ENCODE data around the gene MAP2K7. TPM values are rescaled to one million over a fixed set of nuclear protein-coding genes. Genes with fewer than 3 reads are reported as not detected.
"Not testable (repeated sequence)": the region's sequence is repeated elsewhere in the genome, so short reads cannot be mapped to it uniquely, and the experiment has no call there.

Gene MAP2K7
- total RNA-seq, 1 experiment from 2014 or later = 10.4 TPM

DNA sequence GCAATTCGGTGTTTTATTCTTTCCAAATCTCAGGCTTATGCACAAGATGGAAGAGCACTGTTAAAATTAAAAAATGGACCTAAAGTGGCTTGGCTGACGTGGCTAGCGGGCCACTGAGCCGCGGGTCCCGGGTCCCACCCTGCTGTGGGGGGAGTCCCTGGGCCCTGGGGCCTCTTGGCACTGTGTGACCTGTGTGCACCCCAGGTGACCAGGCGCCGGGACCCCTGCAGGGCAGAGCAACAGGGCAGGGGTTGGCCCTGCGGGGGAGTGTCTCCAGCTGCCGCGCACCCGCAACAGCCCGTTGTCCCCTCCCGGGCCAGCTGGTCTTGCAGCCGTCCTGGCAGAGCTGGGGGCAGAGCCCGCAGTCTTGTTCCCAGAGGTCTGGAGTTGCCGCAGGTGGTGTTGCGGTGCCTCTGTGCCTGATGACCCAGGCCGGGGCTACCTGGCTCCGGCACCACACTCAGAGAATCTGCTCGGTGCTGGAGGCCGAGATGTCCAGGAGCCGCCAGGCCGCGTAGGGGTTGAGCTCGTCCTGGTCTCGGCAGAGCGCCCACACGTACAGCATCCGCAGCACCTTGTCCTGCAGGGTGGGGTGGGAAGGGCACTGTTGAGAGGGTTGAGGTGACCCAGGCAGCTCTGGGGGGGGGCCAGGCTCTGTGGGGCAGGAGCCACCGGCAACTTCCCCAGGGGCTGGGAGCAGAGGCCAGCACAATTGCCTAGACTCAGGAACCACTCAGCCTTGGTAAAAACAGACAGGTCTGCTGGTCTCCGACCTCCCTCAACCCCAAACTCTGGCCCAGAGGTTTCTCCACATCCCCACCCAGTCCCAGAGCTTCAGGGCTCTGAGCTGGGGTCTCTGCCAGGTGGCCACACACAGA is 23.3 kb downstream of the MAP2K7 start:
- Histone ChIP-seq H3K9me3 (ENCODE audit: low read length) (no peaks in the 10 kb centered on the region), H4K20me1 (ENCODE audit: insufficient read depth, low read depth, low read length) (peaks cover 32% of the 10 kb centered on the region), H3K4me2 (ENCODE audit: low read depth, low read length, poor library complexity, severe bottlenecking) (no peak overlapping the region), H3K27ac (ENCODE audit: low read length) (no peak overlapping the region), H3K36me3 (ENCODE audit: insufficient read depth, low read length) (0 out of 2 replicates have a peak, but pooled peaks cover 4% of the 10 kb centered on the region), H3K4me3 (ENCODE audit: low read length) (no peak overlapping the region), H3K9ac (ENCODE audit: low read length) (no peak overlapping the region), H3K4me1 (ENCODE audit: low read length) (peaks cover 24% of the 10 kb centered on the region), H3K79me2 (ENCODE audit: low read length) (no peaks in the 10 kb centered on the region), H2AFZ (ENCODE audit: low read length) (no peak overlapping the region), H3K9me2 (replicated peaks; ENCODE audit: insufficient read depth, low read length) (no peaks in the 10 kb centered on the region), H3K27me3 (ENCODE audit: low read length) (no peaks in the 10 kb centered on the region)
- DNase-seq = no peak

DNA sequence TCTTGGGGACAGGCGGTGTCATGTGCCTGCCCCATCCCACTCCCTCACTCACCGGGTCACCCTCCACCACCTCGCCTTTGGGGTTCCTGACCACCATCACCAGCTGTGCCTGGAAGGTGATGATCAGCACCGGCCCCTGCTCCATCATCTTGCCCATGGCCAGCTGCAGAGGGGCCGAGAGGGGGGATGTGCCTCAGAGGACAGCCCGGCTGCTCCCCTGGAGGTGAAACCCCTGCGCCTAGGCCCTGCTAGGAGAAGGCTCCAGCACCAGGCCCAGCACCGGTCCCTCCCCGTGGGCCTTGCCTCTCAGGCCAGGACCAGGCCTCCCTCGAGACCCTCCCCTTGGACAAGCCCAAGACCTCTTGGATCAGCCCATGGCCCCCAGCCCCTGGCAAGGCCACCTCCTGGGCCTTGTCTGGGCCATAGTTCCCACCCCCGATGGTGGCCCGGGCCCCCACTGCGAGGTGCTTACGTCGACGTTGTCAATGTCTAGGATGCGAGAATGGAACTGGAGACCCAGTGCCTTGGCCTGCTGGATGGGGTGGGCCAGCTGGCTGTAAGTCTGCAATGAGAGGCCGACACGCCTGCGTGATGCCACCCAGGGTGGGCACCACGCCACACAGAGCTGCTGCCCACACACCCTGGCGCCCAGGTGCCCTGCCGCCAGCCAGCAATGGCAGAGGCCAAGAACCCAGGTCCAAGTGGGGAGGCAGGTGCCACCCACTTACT is 24.1 kb downstream of the MAP2K7 start:
- no peaks in the 10 kb centered on the region for H3K9me2 ChIP-seq (replicated peaks; ENCODE audit: insufficient read depth, low read length)
- H3K27me3 ChIP-seq (ENCODE audit: low read length) = no peaks in the 10 kb centered on the region
- H4K20me1 ChIP-seq (ENCODE audit: insufficient read depth, low read depth, low read length) = peaks cover 27% of the 10 kb centered on the region
- no peak overlapping the region for H3K9ac ChIP-seq (ENCODE audit: low read length)
- no peak overlapping the region for H2AFZ ChIP-seq (ENCODE audit: low read length)
- no peak overlapping the region for H3K4me3 ChIP-seq (ENCODE audit: low read length)
- DNase-seq = no peak
- H3K36me3 ChIP-seq (ENCODE audit: insufficient read depth, low read length) = no peaks in the 10 kb centered on the region
- no peaks in the 10 kb centered on the region for H3K79me2 ChIP-seq (ENCODE audit: low read length)
- no peak overlapping the region for H3K27ac ChIP-seq (ENCODE audit: low read length)
- no peak overlapping the region for H3K4me2 ChIP-seq (ENCODE audit: low read depth, low read length, poor library complexity, severe bottlenecking)
- H3K9me3 ChIP-seq (ENCODE audit: low read length) = no peaks in the 10 kb centered on the region
- peaks cover 24% of the 10 kb centered on the region for H3K4me1 ChIP-seq (ENCODE audit: low read length)

DNA sequence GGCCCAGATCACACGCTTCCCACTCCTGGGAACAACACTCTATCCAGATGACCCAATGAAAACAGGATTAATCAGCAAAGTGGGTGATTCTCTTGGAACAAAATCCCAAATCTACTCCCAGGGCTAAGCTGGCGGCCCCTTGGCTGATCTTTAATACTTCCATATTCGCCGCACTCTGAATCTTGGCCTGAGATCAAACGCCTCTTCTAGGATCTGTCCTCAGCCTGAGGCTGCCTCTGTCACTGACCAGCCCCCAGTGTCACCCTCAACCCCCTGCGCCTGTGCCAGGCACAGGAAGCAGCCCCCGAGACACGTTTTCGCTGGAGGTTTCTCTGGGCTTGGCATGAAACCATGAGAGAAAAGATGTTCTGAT is 24.6 kb downstream of the MAP2K7 start:
- Histone ChIP-seq H3K4me1 (ENCODE audit: low read length) (peaks cover 19% of the 10 kb centered on the region), H2AFZ (ENCODE audit: low read length) (no peak overlapping the region), H4K20me1 (ENCODE audit: insufficient read depth, low read depth, low read length) (peaks cover 21% of the 10 kb centered on the region), H3K9me3 (ENCODE audit: low read length) (no peaks in the 10 kb centered on the region), H3K9me2 (replicated peaks; ENCODE audit: insufficient read depth, low read length) (no peaks in the 10 kb centered on the region), H3K9ac (ENCODE audit: low read length) (no peak overlapping the region), H3K27ac (ENCODE audit: low read length) (no peak overlapping the region), H3K4me3 (ENCODE audit: low read length) (no peak overlapping the region), H3K4me2 (ENCODE audit: low read depth, low read length, poor library complexity, severe bottlenecking) (no peak overlapping the region), H3K36me3 (ENCODE audit: insufficient read depth, low read length) (no peaks in the 10 kb centered on the region), H3K27me3 (ENCODE audit: low read length) (no peaks in the 10 kb centered on the region), H3K79me2 (ENCODE audit: low read length) (no peaks in the 10 kb centered on the region)
- DNase-seq = no peak

DNA sequence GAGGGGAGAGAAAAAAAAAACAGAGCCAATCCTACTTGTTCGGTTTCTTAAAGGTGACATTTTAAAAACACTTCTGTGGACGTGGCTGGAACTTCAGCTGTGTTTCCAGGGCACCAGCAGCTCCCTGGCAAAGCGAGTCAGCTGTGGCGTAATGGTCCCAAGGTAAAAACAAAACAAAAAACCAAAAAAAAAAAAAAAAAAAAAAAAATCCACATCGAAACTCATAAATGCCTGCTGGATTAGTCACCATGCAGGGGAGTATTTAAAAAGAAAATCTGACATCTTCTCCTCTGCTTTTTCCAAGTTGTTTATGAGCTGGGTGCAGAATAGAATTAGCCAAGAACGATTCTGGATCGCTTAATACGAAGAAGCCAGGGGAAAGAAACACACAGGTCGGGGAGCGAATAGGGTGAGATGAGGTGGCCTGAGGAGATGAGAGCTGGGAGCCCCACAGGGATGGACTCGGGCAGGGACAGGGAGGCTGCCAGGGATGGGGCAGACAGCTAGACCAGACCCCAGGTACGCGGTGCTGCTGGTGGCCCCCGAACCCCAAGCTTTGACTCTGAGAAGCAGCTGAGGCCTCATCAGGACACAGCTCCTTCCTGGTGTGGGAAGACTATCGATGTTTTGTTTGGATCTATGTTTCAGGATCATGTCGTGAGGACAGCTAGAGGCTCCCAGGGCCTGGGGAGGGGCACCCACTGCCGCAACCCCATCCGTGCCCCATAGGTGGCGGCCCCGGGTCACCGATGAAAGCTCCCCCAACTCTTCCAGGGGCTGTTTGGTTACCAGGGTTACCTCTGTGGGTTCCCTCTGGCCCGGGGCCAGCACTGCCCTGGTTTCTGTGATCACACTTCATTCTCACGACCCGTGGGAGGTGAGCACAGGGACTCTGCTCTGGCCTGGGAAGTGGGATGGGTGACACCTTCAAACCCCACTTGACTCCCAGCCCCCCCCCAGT is 25.3 kb downstream of the MAP2K7 start:
- H3K9ac ChIP-seq (ENCODE audit: low read length) = no peak overlapping the region
- H3K36me3 ChIP-seq (ENCODE audit: insufficient read depth, low read length) = no peaks in the 10 kb centered on the region
- H3K9me3 ChIP-seq (ENCODE audit: low read length) = no peaks in the 10 kb centered on the region
- H3K27ac ChIP-seq (ENCODE audit: low read length) = no peak overlapping the region
- H4K20me1 ChIP-seq (ENCODE audit: insufficient read depth, low read depth, low read length) = peaks cover 15% of the 10 kb centered on the region; the same call in 1 of the 2 replicates
- H3K9me2 ChIP-seq (replicated peaks; ENCODE audit: insufficient read depth, low read length) = no peaks in the 10 kb centered on the region
- H3K4me2 ChIP-seq (ENCODE audit: low read depth, low read length, poor library complexity, severe bottlenecking) = no peak overlapping the region
- no peaks in the 10 kb centered on the region for H3K27me3 ChIP-seq (ENCODE audit: low read length)
- peak; percentile 83 for DNase-seq
- no peaks in the 10 kb centered on the region for H3K79me2 ChIP-seq (ENCODE audit: low read length)
- H3K4me1 ChIP-seq (ENCODE audit: low read length) = peaks cover 12% of the 10 kb centered on the region
- H2AFZ ChIP-seq (ENCODE audit: low read length) = no peak overlapping the region
- H3K4me3 ChIP-seq (ENCODE audit: low read length) = no peak overlapping the region

DNA sequence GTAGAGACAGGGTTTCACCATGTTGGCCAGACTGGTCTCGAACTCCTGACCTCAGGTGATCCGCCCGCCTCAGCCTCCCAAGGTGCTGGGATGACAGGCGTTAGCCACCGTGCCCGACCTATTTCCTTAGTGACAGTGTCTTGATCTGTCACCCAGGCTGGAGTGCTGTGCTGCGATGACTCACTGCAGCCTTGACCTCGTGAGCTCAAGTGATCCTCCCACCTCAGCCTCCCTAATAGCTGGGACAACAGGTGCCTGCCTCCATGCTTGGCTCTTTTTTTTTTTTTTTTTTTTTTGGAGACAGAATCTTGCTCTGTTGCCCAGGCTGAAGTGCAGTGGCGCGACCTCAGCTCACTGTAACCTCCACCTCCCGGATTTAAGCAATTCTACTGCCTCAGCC is 26.4 kb downstream of the MAP2K7 start:
- not testable (repeated sequence) for H2AFZ ChIP-seq (ENCODE audit: low read length); H3K27me3 ChIP-seq (ENCODE audit: low read length); H3K9me2 ChIP-seq (replicated peaks; ENCODE audit: insufficient read depth, low read length); H4K20me1 ChIP-seq (ENCODE audit: insufficient read depth, low read depth, low read length); DNase-seq; H3K79me2 ChIP-seq (ENCODE audit: low read length); H3K27ac ChIP-seq (ENCODE audit: low read length); H3K9me3 ChIP-seq (ENCODE audit: low read length); H3K36me3 ChIP-seq (ENCODE audit: insufficient read depth, low read length); H3K9ac ChIP-seq (ENCODE audit: low read length); H3K4me2 ChIP-seq (ENCODE audit: low read depth, low read length, poor library complexity, severe bottlenecking); H3K4me3 ChIP-seq (ENCODE audit: low read length); H3K4me1 ChIP-seq (ENCODE audit: low read length)

DNA sequence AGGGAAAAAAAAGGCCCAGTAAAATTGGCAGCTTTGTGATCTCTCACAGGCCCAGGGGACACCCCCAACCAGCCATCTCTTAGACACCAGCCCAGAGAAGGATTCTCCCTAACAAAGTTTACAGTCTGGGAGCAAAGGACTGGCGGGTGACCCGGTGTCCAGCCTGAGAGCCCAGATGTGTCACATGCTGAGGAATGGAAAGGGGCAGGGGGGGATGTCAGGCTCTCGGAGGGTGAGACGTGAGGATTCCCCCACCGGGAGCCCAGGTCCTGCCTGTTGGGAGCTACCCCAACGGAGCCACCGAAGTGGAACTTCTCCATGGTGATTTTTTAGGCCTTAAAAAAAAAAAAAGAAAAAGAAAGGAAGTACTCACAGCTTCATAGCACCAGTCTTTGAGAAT is 27.1 kb downstream of the MAP2K7 start:
- peaks cover 7% of the 10 kb centered on the region; the same call in 1 of the 2 replicates for H4K20me1 ChIP-seq (ENCODE audit: insufficient read depth, low read depth, low read length)
- no peaks in the 10 kb centered on the region for H3K9me3 ChIP-seq (ENCODE audit: low read length)
- DNase-seq = no peak
- H3K27ac ChIP-seq (ENCODE audit: low read length) = no peak overlapping the region
- H3K9ac ChIP-seq (ENCODE audit: low read length) = no peak overlapping the region
- peaks cover 4% of the 10 kb centered on the region for H3K4me1 ChIP-seq (ENCODE audit: low read length)
- H3K9me2 ChIP-seq (replicated peaks; ENCODE audit: insufficient read depth, low read length) = no peaks in the 10 kb centered on the region
- H3K36me3 ChIP-seq (ENCODE audit: insufficient read depth, low read length) = no peaks in the 10 kb centered on the region
- H2AFZ ChIP-seq (ENCODE audit: low read length) = no peak overlapping the region
- no peaks in the 10 kb centered on the region for H3K27me3 ChIP-seq (ENCODE audit: low read length)
- H3K79me2 ChIP-seq (ENCODE audit: low read length) = no peaks in the 10 kb centered on the region
- H3K4me3 ChIP-seq (ENCODE audit: low read length) = no peak overlapping the region
- H3K4me2 ChIP-seq (ENCODE audit: low read depth, low read length, poor library complexity, severe bottlenecking) = no peak overlapping the region

DNA sequence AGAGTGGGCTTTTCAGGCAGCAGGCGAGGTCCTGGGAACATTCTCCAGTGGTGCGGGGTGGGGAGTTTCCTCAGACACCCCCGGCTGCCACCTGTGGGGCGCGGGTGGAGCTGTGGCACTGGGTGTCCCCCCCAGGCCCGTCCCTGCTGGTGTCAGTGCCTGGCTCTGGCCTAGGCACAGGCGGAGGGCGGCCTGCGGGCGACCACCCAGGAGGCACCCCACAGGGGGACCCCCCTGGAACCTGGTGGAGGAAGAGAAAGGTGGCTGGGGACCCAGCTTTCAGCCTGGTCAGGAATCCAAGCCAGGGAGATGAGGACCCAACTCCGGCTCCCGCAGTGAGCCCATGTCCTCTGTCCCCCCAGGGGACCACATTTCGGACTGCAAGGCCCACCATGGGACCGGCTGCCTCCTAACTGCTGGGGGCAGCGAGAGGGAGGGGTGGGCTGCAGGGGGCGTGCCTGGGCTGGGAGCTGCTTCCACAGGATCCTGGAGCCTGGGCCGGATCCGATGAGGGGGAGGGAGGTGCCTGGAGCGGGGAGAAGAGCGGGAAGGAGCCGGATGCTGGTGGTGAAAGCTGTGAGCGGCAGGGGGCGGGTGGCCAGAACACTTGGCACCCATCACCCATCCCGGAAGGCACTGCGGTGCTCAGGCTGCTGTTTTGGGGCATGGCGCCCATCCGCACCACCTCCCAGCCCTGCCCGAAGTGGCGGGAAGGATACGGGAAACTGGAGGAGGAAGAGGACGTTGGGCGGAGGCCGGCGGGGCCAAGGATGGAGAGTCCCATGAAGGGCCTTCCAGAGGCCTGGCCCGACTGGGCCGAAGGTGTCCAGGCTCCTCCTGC is 27.8 kb downstream of the MAP2K7 start:
- Histone ChIP-seq H3K9me3 (ENCODE audit: low read length) (no peaks in the 10 kb centered on the region), H3K4me3 (ENCODE audit: low read length) (no peak overlapping the region), H4K20me1 (ENCODE audit: insufficient read depth, low read depth, low read length) (peaks cover 7% of the 10 kb centered on the region; the same call in 1 of the 2 replicates), H2AFZ (ENCODE audit: low read length) (no peak overlapping the region), H3K9ac (ENCODE audit: low read length) (no peak overlapping the region), H3K79me2 (ENCODE audit: low read length) (no peaks in the 10 kb centered on the region), H3K4me2 (ENCODE audit: low read depth, low read length, poor library complexity, severe bottlenecking) (no peak overlapping the region), H3K9me2 (replicated peaks; ENCODE audit: insufficient read depth, low read length) (no peaks in the 10 kb centered on the region), H3K27me3 (ENCODE audit: low read length) (no peaks in the 10 kb centered on the region), H3K4me1 (ENCODE audit: low read length) (peaks cover under 1% of the 10 kb centered on the region; the same call in 1 of the 2 replicates), H3K36me3 (ENCODE audit: insufficient read depth, low read length) (no peaks in the 10 kb centered on the region), H3K27ac (ENCODE audit: low read length) (no peak overlapping the region)
- DNase-seq = no peak

Measured in Karpas-422 (cell line).